Breast epithelium (tissue), 3 donors: Measurements from ENCODE around the gene MLX.

Source experiments
- POLR2AphosphoS5 ChIP-seq, 3 donors: sonication (generic); formaldehyde crosslinking; IDR thresholded peaks; one replicate each; pipeline ENCODE4 v1.6.1; 2017; ENCODE audit warnings: antibody characterized with exemption in 3 of 3
- TF ChIP-seq, protein P1 (sequence below), 3 donors: fragments of 450-650 bp; IDR thresholded peaks; one replicate each; pipeline ENCODE4 v1.5.1; 2016 to 2017; ENCODE audit warnings: antibody characterized with exemption in 3 of 3, mild to moderate bottlenecking in 3 of 3, moderate library complexity in 3 of 3

DNA sequence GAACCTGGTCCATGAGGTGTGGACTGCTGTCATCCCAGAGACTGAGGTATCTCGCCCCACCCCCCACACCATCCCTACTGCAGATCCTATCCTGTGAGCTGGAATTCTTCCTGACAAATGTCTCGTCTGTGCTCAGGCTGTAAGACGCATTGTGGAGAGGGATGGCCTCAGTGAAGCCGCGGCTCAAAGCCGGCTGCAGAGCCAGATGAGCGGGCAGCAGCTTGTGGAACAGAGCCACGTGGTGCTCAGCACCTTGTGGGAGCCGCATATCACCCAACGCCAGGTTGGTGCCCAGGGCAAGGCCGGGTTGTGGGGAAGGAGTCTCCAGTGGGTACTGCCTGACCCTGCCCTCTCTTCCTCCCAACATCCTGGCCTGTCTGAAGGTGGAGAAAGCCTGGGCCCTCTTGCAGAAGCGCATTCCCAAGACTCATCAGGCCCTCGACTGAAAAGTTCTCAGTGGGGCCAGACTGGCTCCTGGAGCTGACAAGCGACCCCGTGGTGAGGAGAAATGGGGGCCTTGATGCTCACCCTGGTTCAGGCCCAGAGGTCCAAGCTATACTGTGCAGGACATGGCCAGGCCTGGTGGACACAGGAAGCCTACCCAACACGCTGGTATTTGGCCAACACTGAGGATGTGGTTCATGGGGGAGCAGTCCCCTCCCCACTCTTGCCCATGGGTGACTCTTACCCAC, 1.2 kb upstream of the MLX start:
- TF ChIP-seq, protein P1, sequence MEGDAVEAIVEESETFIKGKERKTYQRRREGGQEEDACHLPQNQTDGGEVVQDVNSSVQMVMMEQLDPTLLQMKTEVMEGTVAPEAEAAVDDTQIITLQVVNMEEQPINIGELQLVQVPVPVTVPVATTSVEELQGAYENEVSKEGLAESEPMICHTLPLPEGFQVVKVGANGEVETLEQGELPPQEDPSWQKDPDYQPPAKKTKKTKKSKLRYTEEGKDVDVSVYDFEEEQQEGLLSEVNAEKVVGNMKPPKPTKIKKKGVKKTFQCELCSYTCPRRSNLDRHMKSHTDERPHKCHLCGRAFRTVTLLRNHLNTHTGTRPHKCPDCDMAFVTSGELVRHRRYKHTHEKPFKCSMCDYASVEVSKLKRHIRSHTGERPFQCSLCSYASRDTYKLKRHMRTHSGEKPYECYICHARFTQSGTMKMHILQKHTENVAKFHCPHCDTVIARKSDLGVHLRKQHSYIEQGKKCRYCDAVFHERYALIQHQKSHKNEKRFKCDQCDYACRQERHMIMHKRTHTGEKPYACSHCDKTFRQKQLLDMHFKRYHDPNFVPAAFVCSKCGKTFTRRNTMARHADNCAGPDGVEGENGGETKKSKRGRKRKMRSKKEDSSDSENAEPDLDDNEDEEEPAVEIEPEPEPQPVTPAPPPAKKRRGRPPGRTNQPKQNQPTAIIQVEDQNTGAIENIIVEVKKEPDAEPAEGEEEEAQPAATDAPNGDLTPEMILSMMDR (IDR thresholded peaks at IDR 0.05) = no peak
- no peak for TF ChIP-seq POLR2AphosphoS5 (IDR thresholded peaks at IDR 0.05)
